ENCODE data around the gene TSHZ3. TPM values are rescaled to one million over a fixed set of nuclear protein-coding genes. Genes with fewer than 3 reads are reported as not detected.

The TSHZ3 gene
- total RNA-seq, 1 experiment from 2014 or later = 3.2 TPM

DNA sequence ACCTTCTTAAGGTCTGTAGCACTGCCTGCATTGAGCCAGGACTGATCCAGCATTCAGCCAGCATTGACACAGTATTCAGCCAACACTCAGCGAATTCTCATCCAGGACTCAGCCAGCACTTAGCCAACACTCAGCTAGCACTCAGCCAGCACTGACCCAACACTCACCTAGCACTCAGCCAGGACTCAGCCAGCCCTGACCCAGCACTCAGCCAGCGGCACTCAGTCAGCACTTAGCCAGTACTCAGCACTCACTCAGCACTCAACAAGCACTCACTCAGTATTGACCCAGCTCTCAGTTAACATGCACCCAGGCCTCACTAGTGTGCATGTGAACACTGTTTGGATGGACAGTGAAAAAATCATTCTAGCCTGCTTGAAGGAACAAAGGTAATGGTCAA lies 55.0 kb downstream of the TSHZ3 start:
- no peaks in the 10 kb centered on the region; a peak in 2 of 7 replicates for H3K36me3 Mint-ChIP-seq (ENCODE audit: insufficient read depth in 1 of 3, low read depth in 3 of 3)
- Histone ChIP-seq H3K79me2 (ENCODE audit: insufficient read depth, low read length) (peaks cover 2% of the 10 kb centered on the region; the same call in 1 of the 2 replicates), H4K20me1 (ENCODE audit: control insufficient read depth, insufficient read depth, insufficient read length) (no peaks in the 10 kb centered on the region), H3K9me3 (ENCODE audit: control insufficient read depth, low read depth, low read length) (no peaks in the 10 kb centered on the region), H3K23ac (ENCODE audit: insufficient read length, low read depth, low read length) (no peak overlapping the region), H2AK5ac (ENCODE audit: insufficient read length, low read length) (no peak overlapping the region), H4K91ac (ENCODE audit: insufficient read length, low read depth, low read length) (no peak overlapping the region), H3K4me2 (ENCODE audit: insufficient read depth, insufficient read length, low read length) (no peak overlapping the region), H3K27me3 (ENCODE audit: insufficient read depth, low read length) (no peaks in the 10 kb centered on the region), H3K27ac (ENCODE audit: insufficient read length, low read depth, low read length) (no peak overlapping the region), H3K14ac (ENCODE audit: insufficient read depth, low read length) (no peak overlapping the region), H3K9ac (ENCODE audit: extremely low read depth, insufficient read length, low read length) (no peak overlapping the region), H2BK15ac (ENCODE audit: low read depth, low read length) (no peak overlapping the region), H3K4ac (ENCODE audit: low read depth, low read length) (no peak overlapping the region), H4K5ac (ENCODE audit: insufficient read length, low read depth, low read length) (no peak overlapping the region), H4K8ac (replicated peaks; ENCODE audit: insufficient read length, low read depth, low read length) (no peak overlapping the region), H2BK12ac (ENCODE audit: insufficient read length, low read depth, low read length) (no peak overlapping the region), H2BK20ac (ENCODE audit: low read depth, low read length, poor library complexity, severe bottlenecking) (no peak overlapping the region), H3K23me2 (ENCODE audit: insufficient read length, low read depth, low read length, poor library complexity, severe bottlenecking) (no peaks in the 10 kb centered on the region), H3K18ac (ENCODE audit: insufficient read length, low read depth, low read length) (no peak overlapping the region), H3K79me1 (ENCODE audit: insufficient read depth, low read depth, low read length, poor library complexity, severe bottlenecking) (no peaks in the 10 kb centered on the region), H2BK120ac (ENCODE audit: low read depth, low read length, poor library complexity, severe bottlenecking) (no peak overlapping the region), H3K56ac (ENCODE audit: insufficient read length, low read depth, low read length) (no peak overlapping the region), H3K4me1 (ENCODE audit: insufficient read depth, low read length) (no peaks in the 10 kb centered on the region), H2AFZ (ENCODE audit: low read length) (no peak overlapping the region), H3T11ph (ENCODE audit: low read length) (no peak overlapping the region), H2BK5ac (ENCODE audit: insufficient read length, low read length) (no peak overlapping the region)
- no peak overlapping the region for H3K27ac Mint-ChIP-seq
- DNase-seq = no peak
- 0 out of 4 replicates have a peak, but pooled peaks cover 0 to under 1% of the 10 kb centered on the region in 2 experiments for H3K4me1 Mint-ChIP-seq
- no peak overlapping the region for H3K4me3 Mint-ChIP-seq
- TF ChIP-seq, protein P1, sequence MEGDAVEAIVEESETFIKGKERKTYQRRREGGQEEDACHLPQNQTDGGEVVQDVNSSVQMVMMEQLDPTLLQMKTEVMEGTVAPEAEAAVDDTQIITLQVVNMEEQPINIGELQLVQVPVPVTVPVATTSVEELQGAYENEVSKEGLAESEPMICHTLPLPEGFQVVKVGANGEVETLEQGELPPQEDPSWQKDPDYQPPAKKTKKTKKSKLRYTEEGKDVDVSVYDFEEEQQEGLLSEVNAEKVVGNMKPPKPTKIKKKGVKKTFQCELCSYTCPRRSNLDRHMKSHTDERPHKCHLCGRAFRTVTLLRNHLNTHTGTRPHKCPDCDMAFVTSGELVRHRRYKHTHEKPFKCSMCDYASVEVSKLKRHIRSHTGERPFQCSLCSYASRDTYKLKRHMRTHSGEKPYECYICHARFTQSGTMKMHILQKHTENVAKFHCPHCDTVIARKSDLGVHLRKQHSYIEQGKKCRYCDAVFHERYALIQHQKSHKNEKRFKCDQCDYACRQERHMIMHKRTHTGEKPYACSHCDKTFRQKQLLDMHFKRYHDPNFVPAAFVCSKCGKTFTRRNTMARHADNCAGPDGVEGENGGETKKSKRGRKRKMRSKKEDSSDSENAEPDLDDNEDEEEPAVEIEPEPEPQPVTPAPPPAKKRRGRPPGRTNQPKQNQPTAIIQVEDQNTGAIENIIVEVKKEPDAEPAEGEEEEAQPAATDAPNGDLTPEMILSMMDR (conservative IDR thresholded peaks at IDR 0.05) = no peak
- WGBS (ENCODE audit: extremely low coverage, insufficient read length, low lambda C conversion rate) = no CpG with 5 or more reads among the region's 2 CpGs
- no peaks in the 10 kb centered on the region; a peak in 1 of 5 replicates for H3K9me3 Mint-ChIP-seq
- H3K27me3 Mint-ChIP-seq (ENCODE audit: low read depth) = no peaks in the 10 kb centered on the region
